GM12874 (cell line): ENCODE measurements around the gene HCN3.

ENCODE experiments used
- CTCF ChIP-seq: IDR thresholded peaks from 2 replicates; pipeline ENCODE4 v1.5.1; 2011; ENCODE audit warnings: low read depth, mild to moderate bottlenecking, control low read depth, low read length, moderate library complexity; ENCODE audit not compliant: insufficient read depth

The HCN3 gene

GRCh38 chr1:155261852-155262673 is 15.2 kb upstream of the HCN3 start, which contains the start of gene SCAMP3:
Gene SCAMP3, minus strand, starts transcription at chr1:155262360. Its CDS starts 209 bp downstream, at chr1:155262151.
- TF ChIP-seq CTCF, result no peak

GRCh38 chr1:155263067-155263466 is 14.2 kb upstream of the HCN3 start:
- TF ChIP-seq CTCF, result no peak

- TF ChIP-seq CTCF, result no peak
These were observed 10.7 kb upstream of the HCN3 start for GRCh38 chr1:155266553-155266952.

GRCh38 chr1:155267373-155267772 is 9.9 kb upstream of the HCN3 start:
- no peak for TF ChIP-seq CTCF

GRCh38 chr1:155268630-155269029 is 8.6 kb upstream of the HCN3 start:
- TF ChIP-seq CTCF, result no peak

GRCh38 chr1:155269381-155269780 is 7.9 kb upstream of the HCN3 start:
- TF ChIP-seq CTCF, result no peak

- no peak for TF ChIP-seq CTCF
These were observed 4.6 kb upstream of the HCN3 start for GRCh38 chr1:155272466-155273342.
